Tibial artery (tissue), 4 donors: ENCODE data around the gene PLD6.

ENCODE experiments used
- DNase-seq, 2 donors: peaks; one replicate each; pipeline ENCODE4 v3.0.0-alpha.2; 2019
- H3K27ac ChIP-seq, 2 donors: fragments of 200-600 bp; sonication (generic) in 1 of 2; 1 replicate in 1 of 2; 2 replicates in 1 of 2; pipeline ENCODE4 v1.5.1; 2018 to 2019; ENCODE audit warnings: mild to moderate bottlenecking in 1 of 2
- H3K27me3 ChIP-seq, 2 donors: fragments of 200-600 bp; sonication (generic) in 1 of 2; one replicate each; pipeline versions ENCODE4 v1.5.1 to v1.6.0; 2016 to 2019
- H3K36me3 ChIP-seq, 3 donors: fragments of 200-600 bp; sonication (generic) in 2 of 3; one replicate each; pipeline ENCODE4 v1.5.1; 2016 to 2019; ENCODE audit warnings: mild to moderate bottlenecking in 2 of 3
- H3K4me1 ChIP-seq, 4 donors: fragments of 200-600 bp; sonication (generic) in 2 of 4; 1 replicate in 3 of 4; 2 replicates in 1 of 4; pipeline ENCODE4 v1.5.1; 2016 to 2019
- H3K4me3 ChIP-seq, 2 donors: fragments of 200-600 bp; sonication (generic) in 1 of 2; 1 replicate in 1 of 2; 2 replicates in 1 of 2; pipeline ENCODE4 v1.5.1; 2018 to 2019; ENCODE audit warnings: mild to moderate bottlenecking in 2 of 2
- H3K9me3 ChIP-seq, 3 donors: fragments of 200-600 bp; sonication (generic) in 1 of 3; one replicate each; pipeline ENCODE4 v1.5.1; 2016 to 2019
- CTCF ChIP-seq, 2 experiments: fragments of 200-600 bp in 1 of 2; fragments of 450-650 bp in 1 of 2; IDR thresholded peaks; one replicate each; pipeline ENCODE4 v1.5.1; 2017 to 2019; ENCODE audit warnings: antibody characterized with exemption in 2 of 2, mild to moderate bottlenecking in 1 of 2, moderate library complexity in 1 of 2
- intact Hi-C: fragments of 100-400 bp; cut with DNase I; formaldehyde crosslinking; loops from one replicate; pipeline ENCODE4 v1.15.0; 2023; ENCODE audit warnings: low total_unique reads

The PLD6 gene

GRCh38 chr17:17220529-17220928 lies 14.4 kb upstream of the PLD6 start:
- Histone ChIP-seq H3K4me3 (no peak overlapping the region), H3K9me3 (no peaks in the 10 kb centered on the region), H3K4me1 (no peaks in the 10 kb centered on the region), H3K36me3 (peaks cover 98 to 100% (median 98%) of the 10 kb centered on the region in 3 donors), H3K27me3 (no peaks in the 10 kb centered on the region), H3K27ac (no peak overlapping the region)
- intact Hi-C loops, result no loop called here
- DNase-seq, result no peak
- TF ChIP-seq CTCF (IDR thresholded peaks at IDR 0.05), result no peak

- H3K4me1 ChIP-seq, result no peaks in the 10 kb centered on the region
- H3K36me3 ChIP-seq, result peaks cover 96 to 100% (median 96%) of the 10 kb centered on the region in 3 donors
- intact Hi-C loops, result no loop called here
- DNase-seq, result no peak
- H3K9me3 ChIP-seq, result no peaks in the 10 kb centered on the region
- no peak overlapping the region for H3K4me3 ChIP-seq
- no peak for TF ChIP-seq CTCF (IDR thresholded peaks at IDR 0.05)
- no peaks in the 10 kb centered on the region for H3K27me3 ChIP-seq
- no peak overlapping the region for H3K27ac ChIP-seq
Measured at GRCh38 chr17:17217995-17218394, 11.9 kb upstream of the PLD6 start.

GRCh38 chr17:17216776-17217175 lies 10.6 kb upstream of the PLD6 start:
- Histone ChIP-seq H3K36me3 (peaks cover 88 to 100% (median 94%) of the 10 kb centered on the region in 3 donors), H3K27ac (no peak overlapping the region), H3K9me3 (no peaks in the 10 kb centered on the region), H3K27me3 (no peaks in the 10 kb centered on the region), H3K4me3 (no peak overlapping the region), H3K4me1 (no peaks in the 10 kb centered on the region)
- no peak for TF ChIP-seq CTCF (IDR thresholded peaks at IDR 0.05)
- DNase-seq, result no peak
- intact Hi-C loops, result no loop called here

GRCh38 chr17:17216236-17216635 lies 10.1 kb upstream of the PLD6 start:
- no peak for TF ChIP-seq CTCF (IDR thresholded peaks at IDR 0.05)
- Histone ChIP-seq H3K36me3 (peaks cover 83 to 100% (median 89%) of the 10 kb centered on the region in 3 donors), H3K9me3 (no peaks in the 10 kb centered on the region), H3K27me3 (no peaks in the 10 kb centered on the region), H3K4me1 (no peaks in the 10 kb centered on the region), H3K27ac (no peak overlapping the region), H3K4me3 (no peak overlapping the region)
- intact Hi-C loops, result no loop called here
- DNase-seq, result no peak

- no peaks in the 10 kb centered on the region for H3K27me3 ChIP-seq
- H3K4me1 ChIP-seq, result no peaks in the 10 kb centered on the region
- intact Hi-C loops, result no loop called here
- H3K9me3 ChIP-seq, result no peaks in the 10 kb centered on the region
- TF ChIP-seq CTCF (IDR thresholded peaks at IDR 0.05), result no peak
- no peak for DNase-seq
- H3K36me3 ChIP-seq, result peaks cover 76 to 100% (median 82%) of the 10 kb centered on the region in 3 donors
- H3K4me3 ChIP-seq, result no peak overlapping the region
- no peak overlapping the region for H3K27ac ChIP-seq
Measured at GRCh38 chr17:17215575-17215974, 9.4 kb upstream of the PLD6 start.
